Panc1 (cell line): ENCODE data around the gene HPCAL1.

Experiments
- CTCF ChIP-seq: fragments of 450-650 bp; IDR thresholded peaks from 2 replicates; pipeline ENCODE4 v1.5.1; 2017; ENCODE audit warnings: mild to moderate bottlenecking
- SIN3A ChIP-seq: IDR thresholded peaks from 2 replicates; pipeline ENCODE4 v1.6.1; 2012; ENCODE audit warnings: low read depth, mild to moderate bottlenecking, low read length, moderate library complexity, borderline replicate concordance; ENCODE audit not compliant: insufficient read depth

DNA sequence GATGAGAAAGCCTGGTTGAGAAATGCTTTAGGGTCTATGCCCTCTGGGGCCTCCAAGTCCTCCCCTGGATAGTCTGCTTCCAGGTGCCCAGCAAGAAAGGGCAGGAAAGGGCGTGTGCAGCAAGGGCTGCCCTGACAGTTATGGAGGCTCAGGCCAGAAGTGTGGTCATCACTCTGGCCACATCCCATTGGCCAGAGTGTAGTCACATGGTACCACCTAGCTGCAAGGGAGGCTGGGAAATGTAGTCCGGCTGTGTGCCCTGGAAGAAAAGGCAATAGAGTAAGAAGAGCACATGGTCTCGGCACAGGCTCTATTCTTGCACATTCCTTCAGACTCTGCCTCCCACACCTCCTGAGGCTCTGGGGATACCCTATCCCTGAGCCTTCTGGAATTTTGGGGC is 109.7 kb downstream of the HPCAL1 start:
- TF ChIP-seq SIN3A (no peak), CTCF (no peak)
